Ovary (tissue), 3 donors: Measurements from ENCODE around the gene WDFY4.

Experiments
- CTCF ChIP-seq, 3 donors: fragments of 450-650 bp in 2 of 3; fragments of 200-600 bp in 1 of 3; IDR thresholded peaks; one replicate each; pipeline versions ENCODE4 v1.5.1 to v1.8.0; 2016 to 2022; ENCODE audit warnings: antibody characterized with exemption in 3 of 3, mild to moderate bottlenecking in 1 of 3
- POLR2A ChIP-seq: fragments of 450-650 bp; IDR thresholded peaks from one replicate; pipeline ENCODE4 v1.6.1; 2017; ENCODE audit warnings: antibody characterized with exemption, mild to moderate bottlenecking, moderate library complexity
- donor health status: DM: no; HTN: no; CAD: no.

DNA sequence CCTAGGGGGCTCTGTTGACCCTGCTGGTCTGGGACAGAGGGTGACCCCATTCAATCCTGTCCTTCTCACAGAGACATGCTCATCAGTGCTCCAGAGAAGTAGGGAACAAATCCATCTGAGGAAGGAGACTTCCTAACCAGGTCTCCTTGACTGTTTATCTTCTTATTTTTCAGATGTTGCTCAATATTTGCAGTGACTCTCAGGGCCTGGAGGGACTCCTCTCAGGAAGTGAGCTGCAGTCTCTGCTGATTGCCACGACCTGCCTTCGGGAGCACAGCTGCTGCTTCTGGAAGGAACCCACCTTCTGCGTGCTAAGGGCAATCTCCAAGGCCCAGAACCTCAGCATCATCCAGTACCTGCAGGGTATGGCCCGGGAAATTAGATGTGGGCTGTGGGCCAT is 41.0 kb downstream of the WDFY4 start:
- no peak for TF ChIP-seq CTCF (IDR thresholded peaks at IDR 0.05)
- no peak for TF ChIP-seq POLR2A
